ENCODE results near the gene GPR84. TPM values are rescaled to one million over a fixed set of nuclear protein-coding genes. Genes with fewer than 3 reads are reported as not detected.

GPR84 gene
- polyA plus RNA-seq, 3 donors from 2014 or later: not detected

GRCh38 chr12:54352891-54353874, 11.1 kb downstream of the GPR84 start:
- Mint-ChIP-seq H3K36me3 (peaks cover 22 to 32% (median 24%) of the 10 kb centered on the region in 3 donors), H3K27me3 (ENCODE audit: low read depth in 3 of 3) (peaks cover 0 to 2% (median 2%) of the 10 kb centered on the region in 3 donors), H3K4me1 (no peaks in the 10 kb centered on the region), H3K9me3 (no peaks in the 10 kb centered on the region), H3K27ac (peak overlapping the region in 2 of 6 donors; percentile 29 to 50), H3K4me3 (no peak overlapping the region)
- DNase-seq: no peak

GRCh38 chr12:54352022-54352531, 12.2 kb downstream of the GPR84 start:
- no peaks in the 10 kb centered on the region for H3K4me1 Mint-ChIP-seq
- peaks cover 28 to 41% (median 30%) of the 10 kb centered on the region in 3 donors for H3K36me3 Mint-ChIP-seq
- no peaks in the 10 kb centered on the region for H3K9me3 Mint-ChIP-seq
- no peak for DNase-seq
- H3K27me3 Mint-ChIP-seq (ENCODE audit: low read depth in 3 of 3): peaks cover 0 to 2% (median 2%) of the 10 kb centered on the region in 3 donors
- peak overlapping the region in 1 of 6 donors; percentile 48 for H3K27ac Mint-ChIP-seq
- H3K4me3 Mint-ChIP-seq: no peak overlapping the region

GRCh38 chr12:54351341-54351740, 12.9 kb downstream of the GPR84 start:
- Mint-ChIP-seq H3K4me3 (no peak overlapping the region), H3K4me1 (no peaks in the 10 kb centered on the region), H3K27ac (peak overlapping the region in 1 of 6 donors; percentile 10), H3K9me3 (no peaks in the 10 kb centered on the region), H3K27me3 (ENCODE audit: low read depth in 3 of 3) (peaks cover 0 to 4% (median 2%) of the 10 kb centered on the region in 3 donors), H3K36me3 (peaks cover 28 to 45% (median 30%) of the 10 kb centered on the region in 3 donors)
- DNase-seq: no peak

GRCh38 chr12:54350743-54351142, 13.5 kb downstream of the GPR84 start:
- peaks cover 28 to 45% (median 30%) of the 10 kb centered on the region in 3 donors for H3K36me3 Mint-ChIP-seq
- no peak overlapping the region for H3K4me3 Mint-ChIP-seq

GRCh38 chr12:54349679-54350078, 14.6 kb downstream of the GPR84 start:
- DNase-seq: no peak
- H3K36me3 Mint-ChIP-seq: peaks cover 30 to 52% (median 32%) of the 10 kb centered on the region in 3 donors
- no peaks in the 10 kb centered on the region for H3K4me1 Mint-ChIP-seq
- H3K27ac Mint-ChIP-seq: peak overlapping the region in 1 of 6 donors; percentile 60
- H3K4me3 Mint-ChIP-seq: no peak overlapping the region
- no peaks in the 10 kb centered on the region for H3K9me3 Mint-ChIP-seq
- H3K27me3 Mint-ChIP-seq (ENCODE audit: low read depth in 3 of 3): peaks cover 0 to 4% (median 0%) of the 10 kb centered on the region in 3 donors

More at GRCh38 chr12:54350743-54351142, 13.5 kb downstream of the GPR84 start:
- Mint-ChIP-seq H3K27me3 (ENCODE audit: low read depth in 3 of 3) (peaks cover 0 to 4% (median 2%) of the 10 kb centered on the region in 3 donors), H3K4me1 (no peaks in the 10 kb centered on the region), H3K9me3 (no peaks in the 10 kb centered on the region), H3K27ac (no peak overlapping the region)
- no peak for DNase-seq

GRCh38 chr12:54349036-54349435, 15.2 kb downstream of the GPR84 start:
- H3K27ac Mint-ChIP-seq: no peak overlapping the region
- peaks cover 30 to 52% (median 32%) of the 10 kb centered on the region in 3 donors for H3K36me3 Mint-ChIP-seq
- H3K9me3 Mint-ChIP-seq: no peaks in the 10 kb centered on the region
- DNase-seq: no peak
- H3K4me3 Mint-ChIP-seq: no peak overlapping the region
- no peaks in the 10 kb centered on the region for H3K4me1 Mint-ChIP-seq
- H3K27me3 Mint-ChIP-seq (ENCODE audit: low read depth in 3 of 3): peaks cover 0 to 5% (median 0%) of the 10 kb centered on the region in 3 donors

GRCh38 chr12:54341378-54342300, 22.6 kb downstream of the GPR84 start:
- DNase-seq: no peak
- peak overlapping the region in 2 of 6 donors; percentile 27 to 34 for H3K27ac Mint-ChIP-seq
- H3K4me3 Mint-ChIP-seq: no peak overlapping the region
- no peaks in the 10 kb centered on the region for H3K9me3 Mint-ChIP-seq
- peaks cover 0 to 3% (median 0%) of the 10 kb centered on the region in 3 donors for H3K27me3 Mint-ChIP-seq (ENCODE audit: low read depth in 3 of 3)
- H3K4me1 Mint-ChIP-seq: peaks cover 7 to 18% of the 10 kb centered on the region in 2 donors
- H3K36me3 Mint-ChIP-seq: peaks cover 15 to 48% (median 23%) of the 10 kb centered on the region in 3 donors

- peak overlapping the region in 1 of 6 donors; percentile 27 for H3K27ac Mint-ChIP-seq
Measured at GRCh38 chr12:54340846-54341245, 23.4 kb downstream of the GPR84 start.

GRCh38 chr12:54338698-54339296, 25.5 kb downstream of the GPR84 start:
- Mint-ChIP-seq H3K9me3 (no peaks in the 10 kb centered on the region), H3K27me3 (ENCODE audit: low read depth in 3 of 3) (peaks cover 0 to 1% (median 0%) of the 10 kb centered on the region in 3 donors), H3K27ac (no peak overlapping the region), H3K36me3 (peaks cover 15 to 38% (median 19%) of the 10 kb centered on the region in 3 donors), H3K4me1 (peaks cover 9 to 26% of the 10 kb centered on the region in 2 donors), H3K4me3 (no peak overlapping the region)
- no peak for DNase-seq

More at GRCh38 chr12:54340846-54341245, 23.4 kb downstream of the GPR84 start:
- no peak for DNase-seq
- Mint-ChIP-seq H3K27me3 (ENCODE audit: low read depth in 3 of 3) (peaks cover 0 to 3% (median 0%) of the 10 kb centered on the region in 3 donors), H3K4me1 (peaks cover 8 to 23% of the 10 kb centered on the region in 2 donors), H3K36me3 (peaks cover 15 to 48% (median 23%) of the 10 kb centered on the region in 3 donors), H3K9me3 (no peaks in the 10 kb centered on the region), H3K4me3 (no peak overlapping the region)

- Mint-ChIP-seq H3K27me3 (ENCODE audit: low read depth in 3 of 3) (peaks cover 0 to 1% (median 0%) of the 10 kb centered on the region in 3 donors), H3K36me3 (peaks cover 13 to 31% (median 15%) of the 10 kb centered on the region in 3 donors), H3K9me3 (no peaks in the 10 kb centered on the region), H3K4me1 (peaks cover 13 to 32% of the 10 kb centered on the region in 2 donors), H3K4me3 (no peak overlapping the region), H3K27ac (peak overlapping the region in 2 of 6 donors; percentile 2 to 66)
- no peak for DNase-seq
Measured at GRCh38 chr12:54337854-54338650, 26.2 kb downstream of the GPR84 start.

GRCh38 chr12:54337280-54337842, 26.9 kb downstream of the GPR84 start:
- no peaks in the 10 kb centered on the region for H3K9me3 Mint-ChIP-seq
- no peak for DNase-seq
- peaks cover 9 to 25% (median 12%) of the 10 kb centered on the region in 3 donors for H3K36me3 Mint-ChIP-seq
- no peak overlapping the region for H3K4me3 Mint-ChIP-seq
- peak overlapping the region in 2 of 6 donors; percentile 2 to 66 for H3K27ac Mint-ChIP-seq
- peaks cover 0 to 1% (median 0%) of the 10 kb centered on the region in 3 donors for H3K27me3 Mint-ChIP-seq (ENCODE audit: low read depth in 3 of 3)
- peaks cover 15 to 32% of the 10 kb centered on the region in 2 donors for H3K4me1 Mint-ChIP-seq

Data from immature natural killer cell (primary cell).